Mesothelial cell of epicardium (in vitro differentiated cells): ENCODE results near the gene TEK. TPM values are rescaled to one million over a fixed set of nuclear protein-coding genes. Genes with fewer than 3 reads are reported as not detected.

Experiments
- DNase-seq, 2 experiments: peaks; one replicate each; pipeline ENCODE4 v3.0.0; 2021; ENCODE audit warnings: low spot score in 2 of 2; ENCODE audit not compliant: unreplicated experiment in 2 of 2
- H3K27ac Mint-ChIP-seq: 2 replicates; pipeline ENCODE4 v1.8.0; 2021; ENCODE audit warnings: mixed read lengths
- H3K27me3 Mint-ChIP-seq: 2 replicates; pipeline ENCODE4 v1.8.0; 2021; ENCODE audit warnings: low read depth, mixed read lengths
- H3K36me3 Mint-ChIP-seq: 2 replicates; pipeline ENCODE4 v1.8.0; 2021; ENCODE audit warnings: mixed read lengths
- H3K4me1 Mint-ChIP-seq: 2 replicates; pipeline ENCODE4 v1.8.0; 2021; ENCODE audit warnings: mixed read lengths
- H3K4me3 Mint-ChIP-seq: 2 replicates; pipeline ENCODE4 v1.8.0; 2021; ENCODE audit warnings: mild to moderate bottlenecking, moderate library complexity, mixed read lengths
- H3K9me3 Mint-ChIP-seq: 2 replicates; pipeline ENCODE4 v1.8.0; 2021; ENCODE audit warnings: mixed read lengths
- total RNA-seq: library from RNA; stranded (reverse); gene quantifications from 3 replicates; pipeline ENCODE4 v1.2.1, GENCODE V29; 2021
- TF ChIP-seq, protein P1 (sequence below): fragments of 200-600 bp; sonication (generic); IDR thresholded peaks from one replicate; pipeline ENCODE4 v1.5.0; 2021; ENCODE audit warnings: antibody characterized with exemption; ENCODE audit not compliant: unreplicated experiment

Gene TEK
- total RNA-seq, 1 donor from 2014 or later: 6.7 TPM

DNA sequence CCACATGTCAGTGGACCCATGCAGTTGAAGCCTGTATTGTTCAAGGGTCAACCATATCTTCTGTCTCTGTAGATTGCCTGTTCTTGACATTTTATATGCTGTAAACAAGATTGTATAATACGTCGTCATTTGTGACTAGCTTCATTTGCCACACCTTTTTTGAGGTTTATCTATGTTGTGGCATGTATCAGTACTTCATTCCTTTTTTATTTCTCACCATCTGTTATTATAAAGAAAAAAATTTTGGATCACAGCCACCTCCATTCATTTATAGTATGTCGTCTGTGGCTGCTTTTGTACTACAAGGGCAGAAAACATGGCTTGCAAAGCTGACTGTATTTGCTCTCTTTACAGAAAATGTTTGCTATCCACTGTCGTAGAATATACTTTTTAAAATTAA is 72.4 kb downstream of the TEK start:
- no peaks in the 10 kb centered on the region for H3K27me3 Mint-ChIP-seq
- H3K27ac Mint-ChIP-seq: no peak overlapping the region
- TF ChIP-seq, protein P1, sequence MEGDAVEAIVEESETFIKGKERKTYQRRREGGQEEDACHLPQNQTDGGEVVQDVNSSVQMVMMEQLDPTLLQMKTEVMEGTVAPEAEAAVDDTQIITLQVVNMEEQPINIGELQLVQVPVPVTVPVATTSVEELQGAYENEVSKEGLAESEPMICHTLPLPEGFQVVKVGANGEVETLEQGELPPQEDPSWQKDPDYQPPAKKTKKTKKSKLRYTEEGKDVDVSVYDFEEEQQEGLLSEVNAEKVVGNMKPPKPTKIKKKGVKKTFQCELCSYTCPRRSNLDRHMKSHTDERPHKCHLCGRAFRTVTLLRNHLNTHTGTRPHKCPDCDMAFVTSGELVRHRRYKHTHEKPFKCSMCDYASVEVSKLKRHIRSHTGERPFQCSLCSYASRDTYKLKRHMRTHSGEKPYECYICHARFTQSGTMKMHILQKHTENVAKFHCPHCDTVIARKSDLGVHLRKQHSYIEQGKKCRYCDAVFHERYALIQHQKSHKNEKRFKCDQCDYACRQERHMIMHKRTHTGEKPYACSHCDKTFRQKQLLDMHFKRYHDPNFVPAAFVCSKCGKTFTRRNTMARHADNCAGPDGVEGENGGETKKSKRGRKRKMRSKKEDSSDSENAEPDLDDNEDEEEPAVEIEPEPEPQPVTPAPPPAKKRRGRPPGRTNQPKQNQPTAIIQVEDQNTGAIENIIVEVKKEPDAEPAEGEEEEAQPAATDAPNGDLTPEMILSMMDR: no peak
- no peak overlapping the region for H3K4me3 Mint-ChIP-seq
- peaks cover 5% of the 10 kb centered on the region for H3K36me3 Mint-ChIP-seq
- DNase-seq: no peak
- H3K4me1 Mint-ChIP-seq: no peaks in the 10 kb centered on the region
- H3K9me3 Mint-ChIP-seq: peaks cover 11% of the 10 kb centered on the region

DNA sequence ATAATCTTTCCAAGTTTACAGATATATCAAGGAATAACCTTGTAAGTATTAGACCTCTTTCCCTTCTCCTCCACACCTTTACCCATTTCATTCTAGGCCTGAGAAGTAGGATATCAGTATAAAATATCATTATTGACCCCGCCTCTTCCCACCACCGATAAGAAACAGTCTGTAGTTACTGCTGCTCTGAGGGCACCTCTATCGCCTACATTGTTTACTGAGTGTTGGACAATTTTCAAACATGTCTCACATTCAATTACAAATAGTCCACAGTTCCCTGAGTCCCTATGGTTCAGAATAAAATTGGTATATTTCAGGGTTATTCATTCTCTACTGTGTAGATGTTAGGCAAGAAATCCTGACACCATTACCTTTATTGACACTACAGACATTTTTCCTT is 73.4 kb downstream of the TEK start:
- no peaks in the 10 kb centered on the region for H3K4me1 Mint-ChIP-seq
- no peak overlapping the region for H3K27ac Mint-ChIP-seq
- no peaks in the 10 kb centered on the region for H3K27me3 Mint-ChIP-seq
- H3K9me3 Mint-ChIP-seq: peaks cover 11% of the 10 kb centered on the region
- no peak overlapping the region for H3K4me3 Mint-ChIP-seq
- no peak for DNase-seq
- H3K36me3 Mint-ChIP-seq: peaks cover 5% of the 10 kb centered on the region
- TF ChIP-seq, protein P1: no peak

DNA sequence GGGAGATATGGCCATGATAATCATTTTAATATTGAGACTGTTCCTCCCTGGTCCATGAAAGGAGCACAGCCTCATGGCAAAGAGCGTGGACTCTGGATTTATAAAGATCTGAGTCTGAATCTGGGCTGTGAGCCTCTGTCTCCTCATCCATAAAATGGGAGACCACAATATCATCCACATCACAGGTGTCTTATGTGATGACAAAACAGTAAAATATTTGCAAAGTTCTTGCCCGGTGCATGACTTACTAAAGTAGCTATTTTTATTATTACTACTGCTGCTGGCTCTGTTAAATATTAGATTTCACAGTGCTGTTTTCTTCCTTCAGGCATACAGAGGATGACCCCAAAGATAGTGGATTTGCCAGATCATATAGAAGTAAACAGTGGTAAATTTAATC is 74.1 kb downstream of the TEK start:
- no peaks in the 10 kb centered on the region for H3K27me3 Mint-ChIP-seq
- no peak for DNase-seq
- H3K4me3 Mint-ChIP-seq: no peak overlapping the region
- peaks cover 6% of the 10 kb centered on the region for H3K9me3 Mint-ChIP-seq
- TF ChIP-seq, protein P1: no peak
- no peak overlapping the region for H3K27ac Mint-ChIP-seq
- no peaks in the 10 kb centered on the region for H3K36me3 Mint-ChIP-seq
- no peaks in the 10 kb centered on the region for H3K4me1 Mint-ChIP-seq

DNA sequence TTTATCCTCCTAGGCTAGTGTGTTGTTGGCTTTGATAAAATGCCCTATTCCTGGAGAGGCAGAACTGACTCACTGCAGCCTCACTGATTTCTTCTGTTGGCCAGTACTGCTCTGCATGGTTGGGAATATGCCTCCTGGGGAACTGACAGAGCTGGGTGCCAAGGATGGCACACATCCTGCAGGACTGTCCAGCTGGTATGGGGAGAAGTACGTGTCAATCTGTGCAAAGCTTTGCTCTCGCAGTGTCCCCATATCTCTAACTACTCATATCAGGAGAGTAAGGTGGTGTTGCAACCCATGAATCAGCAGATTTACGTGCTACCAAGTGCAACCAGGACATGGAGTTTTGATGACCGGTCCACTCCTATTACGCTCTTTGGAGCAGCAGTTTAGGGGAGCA is 74.7 kb downstream of the TEK start:
- no peak for DNase-seq

DNA sequence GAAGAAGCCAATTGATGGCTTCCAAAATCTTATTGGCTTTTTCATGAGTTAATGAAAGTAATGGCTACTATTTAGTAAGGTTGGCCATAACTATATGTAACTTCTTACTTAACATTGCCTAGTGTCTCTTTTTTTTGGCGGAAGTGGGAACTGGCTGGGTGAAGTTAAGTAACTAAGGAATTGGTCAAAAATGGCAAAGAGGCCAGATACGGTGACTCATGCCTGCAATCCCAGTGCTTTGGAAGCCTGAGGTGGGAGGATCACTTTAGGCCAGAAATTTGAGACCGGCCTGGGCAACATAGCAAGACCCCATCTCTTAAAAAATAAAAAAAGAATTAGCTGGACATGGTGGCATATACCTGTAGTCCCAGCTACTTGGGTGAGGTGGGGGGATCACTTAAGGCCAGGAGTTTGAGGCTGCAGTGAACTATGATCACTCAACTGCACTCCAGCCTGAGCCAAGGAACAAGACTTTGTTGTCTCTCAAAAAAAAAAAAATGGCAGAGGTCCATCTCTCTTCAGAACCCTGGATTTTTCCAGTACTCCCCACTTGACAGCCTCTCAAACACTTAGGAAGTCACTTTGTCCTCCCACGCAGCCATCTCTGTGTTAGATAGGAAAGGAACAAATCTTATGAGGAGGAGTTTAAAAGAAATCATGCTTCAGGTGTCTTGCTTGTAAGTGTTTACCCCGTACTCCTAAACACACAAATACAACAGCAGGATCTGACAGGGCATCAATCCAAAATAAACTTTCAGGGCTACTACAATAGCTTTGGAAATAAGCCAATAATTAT is 75.7 kb downstream of the TEK start:
- Mint-ChIP-seq H3K36me3 (no peaks in the 10 kb centered on the region), H3K27ac (no peak overlapping the region)

More for the DNA sequence above, 74.7 kb downstream of the TEK start:
- TF ChIP-seq, protein P1: no peak
- Mint-ChIP-seq H3K4me1 (no peaks in the 10 kb centered on the region), H3K27ac (no peak overlapping the region), H3K4me3 (no peak overlapping the region), H3K9me3 (peaks cover 5% of the 10 kb centered on the region), H3K36me3 (no peaks in the 10 kb centered on the region), H3K27me3 (no peaks in the 10 kb centered on the region)

More for the DNA sequence above, 75.7 kb downstream of the TEK start:
- no peak for DNase-seq
- TF ChIP-seq, protein P1: no peak
- Mint-ChIP-seq H3K27me3 (no peaks in the 10 kb centered on the region), H3K9me3 (no peaks in the 10 kb centered on the region), H3K4me3 (no peak overlapping the region), H3K4me1 (no peaks in the 10 kb centered on the region)
